ENCODE measurements around the gene B3GALNT2.

DNA sequence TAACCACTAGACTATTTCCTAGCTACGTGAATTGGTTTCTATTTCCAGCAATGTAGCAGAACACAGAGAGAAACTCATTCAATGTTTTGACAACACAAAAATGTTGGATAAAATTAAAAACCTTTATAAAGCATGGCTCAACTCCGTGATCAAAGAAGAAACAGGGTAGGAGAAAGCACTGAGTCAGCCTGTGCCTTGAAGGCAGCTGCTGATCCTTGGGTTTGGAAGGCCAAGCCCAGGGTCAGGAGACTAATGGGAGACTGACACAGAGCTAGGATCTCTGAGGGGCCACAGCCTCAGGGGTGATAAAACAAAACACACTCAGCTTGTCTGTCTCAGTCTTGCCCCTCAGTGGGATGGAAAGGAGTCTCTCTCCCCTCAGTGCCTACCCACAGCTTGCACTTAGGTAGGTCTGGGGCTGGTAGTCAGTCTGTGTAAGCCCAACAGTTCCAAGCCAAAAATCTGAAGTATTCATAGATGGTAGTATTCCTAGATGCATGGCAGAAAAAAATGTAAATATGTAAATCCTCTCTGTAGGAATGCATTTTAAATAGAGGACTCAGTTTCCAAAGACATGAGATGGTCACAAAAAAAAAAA, 53.3 kb downstream of the B3GALNT2 start:
- no peak for TF ChIP-seq POLR2A (IDR thresholded peaks at IDR 0.05)
- TF ChIP-seq, protein P1, sequence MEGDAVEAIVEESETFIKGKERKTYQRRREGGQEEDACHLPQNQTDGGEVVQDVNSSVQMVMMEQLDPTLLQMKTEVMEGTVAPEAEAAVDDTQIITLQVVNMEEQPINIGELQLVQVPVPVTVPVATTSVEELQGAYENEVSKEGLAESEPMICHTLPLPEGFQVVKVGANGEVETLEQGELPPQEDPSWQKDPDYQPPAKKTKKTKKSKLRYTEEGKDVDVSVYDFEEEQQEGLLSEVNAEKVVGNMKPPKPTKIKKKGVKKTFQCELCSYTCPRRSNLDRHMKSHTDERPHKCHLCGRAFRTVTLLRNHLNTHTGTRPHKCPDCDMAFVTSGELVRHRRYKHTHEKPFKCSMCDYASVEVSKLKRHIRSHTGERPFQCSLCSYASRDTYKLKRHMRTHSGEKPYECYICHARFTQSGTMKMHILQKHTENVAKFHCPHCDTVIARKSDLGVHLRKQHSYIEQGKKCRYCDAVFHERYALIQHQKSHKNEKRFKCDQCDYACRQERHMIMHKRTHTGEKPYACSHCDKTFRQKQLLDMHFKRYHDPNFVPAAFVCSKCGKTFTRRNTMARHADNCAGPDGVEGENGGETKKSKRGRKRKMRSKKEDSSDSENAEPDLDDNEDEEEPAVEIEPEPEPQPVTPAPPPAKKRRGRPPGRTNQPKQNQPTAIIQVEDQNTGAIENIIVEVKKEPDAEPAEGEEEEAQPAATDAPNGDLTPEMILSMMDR (IDR thresholded peaks at IDR 0.05) = no peak
- no peak for TF ChIP-seq POLR2AphosphoS5 (IDR thresholded peaks at IDR 0.05)

All from breast epithelium (tissue), 3 donors.